Subcutaneous adipose tissue (tissue), 4 donors: Measurements from ENCODE around the gene ATXN7L1. TPM values are rescaled to one million over a fixed set of nuclear protein-coding genes. Genes with fewer than 3 reads are reported as not detected.

Experiments
- total RNA-seq, 4 donors: library from RNA; depleted of rRNA; stranded (reverse); fragments of >200 nt; gene quantifications; one replicate each; pipeline ENCODE4 v1.1.0, GENCODE V29; 2016
- TF ChIP-seq, protein P1 (sequence below): fragments of 450-650 bp; IDR thresholded peaks from one replicate; pipeline ENCODE4 v1.5.1; 2016; ENCODE audit warnings: low read depth, mild to moderate bottlenecking, control low read depth, antibody characterized with exemption, moderate library complexity

Gene ATXN7L1
- total RNA-seq, 4 donors from 2014 or later = 11.5 to 29.2 (median 13.3) TPM

DNA sequence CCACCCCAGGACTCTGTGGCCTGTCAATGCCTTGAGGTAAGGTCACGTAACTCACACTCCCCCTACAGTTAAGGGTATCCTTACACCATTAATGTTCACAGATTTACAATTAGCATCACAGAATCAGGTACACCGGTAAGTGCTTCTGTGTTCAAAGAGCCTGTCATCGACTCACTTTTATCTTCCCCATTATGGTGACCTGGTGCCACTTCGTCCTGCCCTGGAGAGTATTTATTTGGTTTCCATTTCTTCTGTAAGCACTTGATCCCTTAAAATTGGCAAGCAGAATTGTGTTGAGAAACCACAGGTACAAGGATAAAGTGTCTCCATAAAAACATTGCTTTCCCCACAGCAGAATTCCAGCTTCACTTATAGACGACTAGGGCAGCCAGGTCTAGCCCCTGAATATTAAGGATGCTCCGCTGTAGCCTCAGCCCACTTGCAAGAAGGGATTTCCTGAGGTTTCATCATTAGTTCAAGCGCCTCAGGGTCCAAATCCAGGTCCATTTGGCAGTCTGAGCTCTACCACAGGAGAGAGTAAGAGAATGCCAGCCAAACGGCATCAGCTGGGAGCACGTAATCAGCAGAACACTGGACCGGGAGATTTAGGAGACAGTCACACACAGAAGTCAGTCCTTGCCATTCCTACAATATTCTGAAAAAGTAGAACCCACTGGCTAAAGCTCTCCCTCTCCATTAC, 10.1 kb downstream of the ATXN7L1 start:
- TF ChIP-seq, protein P1, sequence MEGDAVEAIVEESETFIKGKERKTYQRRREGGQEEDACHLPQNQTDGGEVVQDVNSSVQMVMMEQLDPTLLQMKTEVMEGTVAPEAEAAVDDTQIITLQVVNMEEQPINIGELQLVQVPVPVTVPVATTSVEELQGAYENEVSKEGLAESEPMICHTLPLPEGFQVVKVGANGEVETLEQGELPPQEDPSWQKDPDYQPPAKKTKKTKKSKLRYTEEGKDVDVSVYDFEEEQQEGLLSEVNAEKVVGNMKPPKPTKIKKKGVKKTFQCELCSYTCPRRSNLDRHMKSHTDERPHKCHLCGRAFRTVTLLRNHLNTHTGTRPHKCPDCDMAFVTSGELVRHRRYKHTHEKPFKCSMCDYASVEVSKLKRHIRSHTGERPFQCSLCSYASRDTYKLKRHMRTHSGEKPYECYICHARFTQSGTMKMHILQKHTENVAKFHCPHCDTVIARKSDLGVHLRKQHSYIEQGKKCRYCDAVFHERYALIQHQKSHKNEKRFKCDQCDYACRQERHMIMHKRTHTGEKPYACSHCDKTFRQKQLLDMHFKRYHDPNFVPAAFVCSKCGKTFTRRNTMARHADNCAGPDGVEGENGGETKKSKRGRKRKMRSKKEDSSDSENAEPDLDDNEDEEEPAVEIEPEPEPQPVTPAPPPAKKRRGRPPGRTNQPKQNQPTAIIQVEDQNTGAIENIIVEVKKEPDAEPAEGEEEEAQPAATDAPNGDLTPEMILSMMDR = no peak

DNA sequence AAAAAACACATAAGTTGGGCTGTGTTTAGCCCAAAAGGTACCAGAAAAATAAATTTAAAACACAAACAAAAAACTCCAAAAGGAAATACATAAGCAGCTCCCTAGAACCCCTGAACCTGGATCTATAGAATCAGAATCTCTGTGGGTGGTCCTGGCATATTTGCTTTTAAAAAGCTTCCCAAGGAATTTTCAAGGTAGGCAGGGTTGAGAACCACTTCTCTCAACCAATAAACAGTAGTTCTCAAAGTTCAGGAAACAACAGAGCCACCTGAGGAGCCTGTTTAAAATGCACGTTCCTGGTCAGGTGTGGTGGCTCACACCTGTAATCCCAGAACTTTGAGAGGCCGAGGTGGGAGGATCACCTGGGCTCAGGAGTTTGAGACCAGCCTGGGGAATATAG, 12.5 kb downstream of the ATXN7L1 start:
- TF ChIP-seq, protein P1 = no peak

DNA sequence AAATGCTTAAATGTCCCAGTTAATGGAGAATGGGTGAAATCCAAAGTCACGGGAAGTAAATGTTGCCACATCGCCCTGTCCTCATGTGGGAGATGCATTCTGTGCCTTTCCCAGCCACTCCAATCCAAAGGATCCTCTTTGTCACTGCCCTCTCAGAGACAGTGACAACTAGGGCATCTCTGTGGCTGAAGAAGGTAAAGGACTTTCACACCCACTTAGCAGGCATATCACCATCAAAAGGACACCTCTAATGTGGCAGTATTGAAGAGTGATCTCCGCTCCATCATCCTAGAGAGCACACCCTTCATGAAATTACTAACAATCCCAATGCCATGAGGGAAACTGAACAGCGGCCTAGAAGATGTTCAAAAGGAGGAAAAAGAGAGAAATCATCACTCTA, 13.6 kb downstream of the ATXN7L1 start:
- TF ChIP-seq, protein P1 = no peak

DNA sequence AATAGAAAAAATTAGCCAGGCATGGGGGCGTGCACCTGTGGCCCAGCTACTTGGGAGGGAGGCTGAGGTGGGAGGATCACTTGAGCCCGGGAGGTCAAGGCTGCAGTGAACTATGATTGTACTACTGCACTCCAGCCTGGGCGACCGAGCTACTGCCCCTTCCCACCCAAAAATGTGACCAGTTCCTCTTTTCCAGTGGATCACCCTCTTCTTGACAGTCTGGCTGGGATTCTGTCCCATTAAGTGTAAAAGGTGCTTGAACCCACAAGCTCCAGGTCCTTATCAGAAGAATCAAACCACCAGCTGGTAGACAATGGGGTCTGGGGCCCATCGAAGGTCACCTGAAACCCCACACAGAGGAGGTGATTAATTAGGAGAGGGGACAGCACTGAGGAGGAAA, 14.1 kb downstream of the ATXN7L1 start:
- TF ChIP-seq, protein P1 = no peak

DNA sequence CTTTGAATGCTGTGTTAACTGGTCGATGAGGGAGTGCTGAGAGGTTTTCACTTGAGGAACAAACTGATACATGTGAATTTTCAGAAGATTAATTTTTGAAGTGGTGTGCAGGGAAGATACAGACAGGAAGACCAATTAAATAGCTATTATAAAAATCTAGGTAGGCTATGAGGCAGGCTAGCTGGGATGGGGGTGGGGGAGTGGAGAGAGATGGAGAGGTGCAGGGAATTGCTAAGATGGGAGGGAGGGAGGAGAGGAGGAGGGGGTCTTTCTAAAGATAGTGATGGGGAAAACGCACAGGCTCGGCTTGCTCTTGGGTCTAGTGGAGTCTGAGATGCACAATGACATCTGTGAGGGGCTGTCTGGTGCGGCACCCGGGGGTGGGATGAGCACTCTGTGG, 15.2 kb downstream of the ATXN7L1 start:
- TF ChIP-seq, protein P1 = no peak

DNA sequence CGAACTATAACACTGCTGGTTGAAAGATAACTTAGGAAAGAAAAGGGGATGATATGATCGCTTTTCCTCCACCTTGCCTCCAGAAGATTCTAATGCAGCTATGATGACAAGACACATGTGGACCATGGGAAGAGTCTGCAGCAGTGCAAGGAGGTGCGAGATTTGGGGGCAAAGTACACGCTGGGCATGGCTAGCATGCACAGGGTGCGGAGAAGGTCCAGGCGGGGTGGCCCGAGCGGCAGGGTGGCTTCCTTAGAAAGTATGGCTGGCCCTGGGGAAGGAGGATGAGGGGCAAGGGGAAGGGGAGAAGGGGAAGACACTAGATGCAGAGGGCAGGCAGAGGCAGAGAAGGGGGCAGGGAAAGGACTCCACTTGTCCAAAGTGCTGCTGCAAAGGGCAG, 15.6 kb downstream of the ATXN7L1 start:
- TF ChIP-seq, protein P1 = no peak

DNA sequence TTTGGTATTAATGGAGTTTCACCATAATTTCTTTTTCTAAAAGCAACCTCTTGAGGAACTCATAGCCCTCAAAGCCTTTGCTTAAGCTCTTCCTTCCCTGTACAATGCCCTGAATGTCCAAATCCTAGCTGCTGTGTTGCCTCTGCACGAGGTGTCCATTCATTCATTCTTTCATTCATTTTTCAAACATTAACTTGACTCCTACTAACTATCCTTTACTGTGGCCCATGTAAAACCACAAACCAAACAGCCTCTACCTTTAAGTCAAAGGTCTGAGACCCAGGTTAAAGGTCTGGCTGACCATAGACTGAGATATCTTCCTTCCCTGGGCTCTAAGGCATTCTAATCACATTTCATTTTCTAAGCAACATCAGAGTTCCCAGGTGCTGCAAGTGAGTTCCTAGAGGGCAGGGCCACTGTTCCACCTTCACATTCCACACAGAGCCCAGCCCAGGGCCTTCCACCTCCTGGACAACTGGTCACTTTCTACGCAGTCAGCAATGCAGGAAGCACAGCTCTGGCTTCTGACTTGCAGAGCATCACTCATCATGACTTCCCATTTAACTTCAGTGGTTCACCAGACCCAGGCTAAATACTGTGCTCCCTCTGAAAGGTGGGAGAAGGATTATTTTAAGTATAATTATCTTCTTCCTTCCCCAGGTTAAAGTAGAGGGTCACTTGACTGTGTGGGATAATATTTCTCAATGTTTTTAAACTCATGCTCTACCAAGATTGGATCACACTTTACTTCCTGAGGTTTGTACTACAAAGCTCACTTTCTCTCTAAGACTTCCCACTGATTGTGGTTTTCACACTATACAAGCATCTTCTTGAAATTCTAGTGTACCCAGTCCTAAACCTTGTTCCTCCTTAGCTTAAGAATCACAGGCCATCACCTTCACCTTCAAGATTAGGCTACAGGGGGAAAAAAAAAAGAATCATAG, 19.1 kb downstream of the ATXN7L1 start:
- TF ChIP-seq, protein P1 = no peak
